ENCODE measurements around the gene CCDC87.

- TF ChIP-seq EZH2 (IDR thresholded peaks at IDR 0.05; ENCODE audit: borderline replicate concordance, low read length) (no peak), CTCF (conservative IDR thresholded peaks at IDR 0.05 in 1 of 2, IDR thresholded peaks at IDR 0.05 in 1 of 2; ENCODE audit: extremely low read depth in 1 of 2, insufficient read depth in 1 of 2, low read depth in 1 of 2, low read length in 2 of 2) (no peak)
Observed at GRCh38 chr11:66581261-66581660, 11.6 kb downstream of the CCDC87 start.

All from mammary epithelial cell (primary cell).